Measurements from ENCODE around the gene SYNPO2. TPM values are rescaled to one million over a fixed set of nuclear protein-coding genes. Genes with fewer than 3 reads are reported as not detected.

The SYNPO2 gene
- total RNA-seq, 4 donors from 2014 or later, result 1,547 to 3,168 (median 2,047) TPM

DNA sequence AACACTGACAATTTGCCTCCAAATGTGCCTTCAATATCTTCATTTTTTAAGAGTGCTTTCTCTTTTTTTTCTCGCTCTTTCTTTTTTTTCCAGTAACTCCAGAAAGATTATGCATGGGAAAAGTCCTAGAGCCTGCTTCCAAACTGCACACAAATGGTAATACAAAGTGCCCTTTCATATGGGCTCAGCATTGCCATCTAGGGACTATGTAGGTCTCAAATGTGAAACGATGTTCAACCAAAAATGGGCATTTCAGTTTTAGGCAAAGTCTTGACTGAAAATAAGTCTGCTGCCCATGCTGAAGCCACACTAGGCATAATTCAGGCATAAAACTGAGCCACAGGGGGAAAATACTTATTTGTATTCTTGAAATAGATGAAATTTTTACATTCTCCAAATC, 65.6 kb downstream of the SYNPO2 start:
- H3K27ac ChIP-seq, result peak overlapping the region; percentile 77 to 87 (median 82)
- H3K4me1 ChIP-seq, result peaks cover 21 to 94% (median 51%) of the 10 kb centered on the region in 3 donors
- H3K4me3 ChIP-seq, result no peak overlapping the region

DNA sequence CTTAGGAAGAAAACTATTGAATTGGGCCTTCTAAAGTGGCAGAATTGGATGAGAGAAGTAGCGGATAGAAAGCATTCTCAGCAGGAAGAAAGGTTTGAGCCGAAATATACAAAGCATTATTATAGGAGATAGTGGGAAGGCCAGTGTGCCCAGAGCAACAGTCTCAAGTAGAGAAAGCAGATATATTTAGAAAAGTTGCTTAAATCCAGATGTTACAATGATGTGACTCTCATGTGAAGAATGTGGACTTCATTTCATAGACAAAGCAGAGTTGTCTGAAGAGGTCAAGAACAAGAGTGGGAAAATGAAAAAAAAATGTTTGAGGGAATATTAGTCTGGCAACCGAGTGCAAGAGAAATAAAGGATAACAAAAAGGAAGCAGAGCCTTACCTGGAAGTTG, 66.9 kb downstream of the SYNPO2 start:
- Histone ChIP-seq H3K4me1 (peaks cover 21 to 98% (median 59%) of the 10 kb centered on the region in 3 donors), H3K36me3 (no peaks in the 10 kb centered on the region), H3K27ac (peak overlapping the region; percentile 77 to 87 (median 82)), H3K9me3 (no peaks in the 10 kb centered on the region), H3K27me3 (no peaks in the 10 kb centered on the region), H3K4me3 (no peak overlapping the region)
- peak; percentile 57 for ATAC-seq
- no peak for TF ChIP-seq POLR2A (IDR thresholded peaks at IDR 0.05)
- TF ChIP-seq POLR2AphosphoS5 (IDR thresholded peaks at IDR 0.05), result peak; percentile 53
- WGBS, 2 donors (ENCODE audit: low coverage in 1 of 2), result 27 to 41% methylated on average over 3 of the region's 3 CpGs

More for the DNA sequence above, 65.6 kb downstream of the SYNPO2 start:
- ATAC-seq, result no peak
- Histone ChIP-seq H3K9me3 (no peaks in the 10 kb centered on the region), H3K36me3 (no peaks in the 10 kb centered on the region), H3K27me3 (no peaks in the 10 kb centered on the region)
- WGBS, 2 donors (ENCODE audit: low coverage in 1 of 2), result 27 to 33% methylated on average over 2 of the region's 2 CpGs
- peak in 1 of 4 experiments; percentile 18 for TF ChIP-seq CTCF (IDR thresholded peaks at IDR 0.05)
- TF ChIP-seq POLR2AphosphoS5 (IDR thresholded peaks at IDR 0.05), result no peak

- H3K27me3 ChIP-seq, result no peaks in the 10 kb centered on the region
- 46 to 58% methylated on average over 6 to 10 of the region's 10 CpGs for WGBS, 2 donors (ENCODE audit: low coverage in 1 of 2)
- H3K36me3 ChIP-seq, result no peaks in the 10 kb centered on the region
- peak overlapping the region; percentile 84 to 87 (median 86) for H3K27ac ChIP-seq
- H3K4me1 ChIP-seq, result peaks cover 32 to 99% (median 61%) of the 10 kb centered on the region in 3 donors
- TF ChIP-seq CTCF (IDR thresholded peaks at IDR 0.05) (no peak), POLR2A (IDR thresholded peaks at IDR 0.05) (no peak), EP300 (IDR thresholded peaks at IDR 0.05) (no peak), POLR2AphosphoS5 (IDR thresholded peaks at IDR 0.05) (peak; percentile 66)
- H3K4me3 ChIP-seq, result no peak overlapping the region
- no peaks in the 10 kb centered on the region for H3K9me3 ChIP-seq
- ATAC-seq, result peak; percentile 22
Measured at GRCh38 chr4:118957722-118958445, 69.2 kb downstream of the SYNPO2 start.

GRCh38 chr4:118962540-118962939, 73.9 kb downstream of the SYNPO2 start:
- H3K36me3 ChIP-seq, result no peaks in the 10 kb centered on the region
- H3K4me1 ChIP-seq, result peaks cover 46 to 100% (median 68%) of the 10 kb centered on the region in 3 donors
- no peak overlapping the region for H3K4me3 ChIP-seq
- H3K27ac ChIP-seq, result peak overlapping the region; percentile 84 to 87 (median 86)
- no peak for TF ChIP-seq EP300 (IDR thresholded peaks at IDR 0.05)
- no peak for TF ChIP-seq CTCF (IDR thresholded peaks at IDR 0.05)
- no peak for TF ChIP-seq POLR2A (IDR thresholded peaks at IDR 0.05)
- no peak for TF ChIP-seq POLR2AphosphoS5 (IDR thresholded peaks at IDR 0.05)
- ATAC-seq, result no peak
- H3K9me3 ChIP-seq, result no peaks in the 10 kb centered on the region
- no peaks in the 10 kb centered on the region for H3K27me3 ChIP-seq

GRCh38 chr4:118964891-118965411, 76.3 kb downstream of the SYNPO2 start:
- Histone ChIP-seq H3K27me3 (no peaks in the 10 kb centered on the region), H3K9me3 (no peaks in the 10 kb centered on the region), H3K4me1 (peaks cover 50 to 99% (median 63%) of the 10 kb centered on the region in 3 donors), H3K36me3 (no peaks in the 10 kb centered on the region), H3K27ac (peak overlapping the region; percentile 84 to 98 (median 87)), H3K4me3 (no peak overlapping the region)
- TF ChIP-seq CTCF (IDR thresholded peaks at IDR 0.05), result no peak
- TF ChIP-seq EP300 (IDR thresholded peaks at IDR 0.05), result no peak
- TF ChIP-seq POLR2AphosphoS5 (IDR thresholded peaks at IDR 0.05), result no peak
- no peak for TF ChIP-seq POLR2A (IDR thresholded peaks at IDR 0.05)
- no peak for ATAC-seq
- WGBS, 2 donors (ENCODE audit: low coverage in 1 of 2), result 7 to 21% methylated on average over 3 of the region's 3 CpGs
